Activated naive CD8-positive, alpha-beta T cell treated with anti-CD3 and anti-CD28 coated beads for 36 hours (primary cell): Measurements from ENCODE around the gene PLCH1. TPM values are rescaled to one million over a fixed set of nuclear protein-coding genes. Genes with fewer than 3 reads are reported as not detected.

Source experiments
- DNase-seq: peaks from one replicate; pipeline ENCODE4 v3.0.0; 2021
- H3K27ac Mint-ChIP-seq: one replicate; pipeline ENCODE4 v1.8.0; 2022; ENCODE audit warnings: mild to moderate bottlenecking, moderate library complexity, mixed read lengths
- H3K27me3 Mint-ChIP-seq: one replicate; pipeline ENCODE4 v1.8.0; 2022; ENCODE audit warnings: mild to moderate bottlenecking, mixed read lengths
- H3K36me3 Mint-ChIP-seq: one replicate; pipeline ENCODE4 v1.8.0; 2021; ENCODE audit warnings: mild to moderate bottlenecking, mixed read lengths
- H3K4me1 Mint-ChIP-seq: one replicate; pipeline ENCODE4 v1.8.0; 2021; ENCODE audit warnings: mixed read lengths
- H3K4me3 Mint-ChIP-seq: one replicate; pipeline ENCODE4 v1.8.0; 2022; ENCODE audit warnings: mild to moderate bottlenecking, moderate library complexity, mixed read lengths
- H3K9me3 Mint-ChIP-seq: one replicate; pipeline ENCODE4 v1.8.0; 2022; ENCODE audit warnings: mixed read lengths
- total RNA-seq, 2 experiments: library from RNA; stranded (reverse); gene quantifications; one replicate each; pipeline ENCODE4 v1.2.3, GENCODE V29; 2021

PLCH1 gene
- 1 to 10 TPM; 1.2 to 1.3 TPM for total RNA-seq

DNA sequence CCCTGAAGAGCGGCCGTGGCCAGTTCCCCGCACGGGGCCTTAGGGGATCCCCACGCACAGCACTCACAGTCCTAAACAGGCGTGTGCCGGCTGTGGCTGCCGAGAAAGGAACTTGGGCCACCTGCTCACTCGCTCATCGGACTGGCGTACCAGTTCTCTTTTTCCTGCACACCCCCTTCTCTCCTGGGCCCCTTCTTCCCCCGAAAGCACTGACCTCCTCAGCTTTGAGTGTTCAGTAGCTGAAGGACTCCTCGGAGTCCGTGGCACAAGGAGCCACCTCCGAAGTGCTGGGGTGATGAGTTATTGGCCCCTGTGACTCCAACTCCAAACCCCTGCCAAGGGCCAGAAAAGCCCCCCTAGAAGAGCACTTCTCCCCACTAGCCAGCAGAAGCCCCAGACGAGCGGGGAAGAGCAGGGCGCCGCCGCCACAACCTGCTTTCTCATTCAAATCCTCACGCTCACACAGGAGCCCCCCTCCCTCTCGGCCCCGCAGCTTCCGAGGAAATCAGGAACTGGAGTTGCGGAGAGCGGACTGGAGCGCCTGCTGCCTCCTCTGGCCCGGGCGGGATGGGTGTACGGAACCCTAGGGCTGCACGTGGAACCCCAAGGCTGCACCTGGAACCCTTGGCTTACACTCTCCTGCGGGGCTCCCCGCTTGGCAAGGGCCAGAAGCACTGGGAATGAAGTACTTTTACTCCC is at the start of gene PLCH1:
Gene PLCH1, minus strand, starts transcription at position 446 of the 699 bp plus-strand sequence. CDS start 40,847 bp downstream, outside the sequence.
- DNase-seq: peak; percentile 35
- peak within 1 kb of the TSS; percentile 84 for H3K4me3 Mint-ChIP-seq
- H3K4me1 Mint-ChIP-seq: peaks cover 17% of the 10 kb centered on the region
- H3K27me3 Mint-ChIP-seq: peaks cover 62% of the 10 kb centered on the region
- no peak within 1 kb of the TSS for H3K27ac Mint-ChIP-seq
- no peaks in the 10 kb centered on the region for H3K36me3 Mint-ChIP-seq
- no peaks in the 10 kb centered on the region for H3K9me3 Mint-ChIP-seq

DNA sequence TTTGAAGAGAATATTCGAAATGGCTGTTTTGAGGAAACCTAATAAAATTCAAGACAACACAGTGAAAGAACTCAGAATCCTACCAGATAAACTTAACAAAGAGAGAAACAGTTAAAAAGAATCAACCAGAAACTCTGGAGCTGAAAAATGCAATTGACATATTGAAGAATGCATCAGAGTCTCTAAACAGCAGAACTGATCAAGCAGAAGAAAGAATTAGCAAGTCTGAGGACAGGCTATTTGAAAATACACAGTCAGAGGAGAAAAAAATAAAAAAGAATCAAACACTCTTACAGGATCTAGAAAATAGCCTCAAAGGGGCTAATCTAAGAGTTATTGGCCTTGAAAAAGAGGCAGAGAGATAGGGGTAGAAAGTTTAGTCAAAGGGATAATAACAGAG is 47.7 kb upstream of the PLCH1 start:
- Mint-ChIP-seq H3K36me3 (peaks cover 53% of the 10 kb centered on the region), H3K9me3 (peaks cover 10% of the 10 kb centered on the region), H3K27me3 (no peaks in the 10 kb centered on the region), H3K27ac (no peak overlapping the region), H3K4me3 (no peak overlapping the region), H3K4me1 (peaks cover 6% of the 10 kb centered on the region)
- no peak for DNase-seq

DNA sequence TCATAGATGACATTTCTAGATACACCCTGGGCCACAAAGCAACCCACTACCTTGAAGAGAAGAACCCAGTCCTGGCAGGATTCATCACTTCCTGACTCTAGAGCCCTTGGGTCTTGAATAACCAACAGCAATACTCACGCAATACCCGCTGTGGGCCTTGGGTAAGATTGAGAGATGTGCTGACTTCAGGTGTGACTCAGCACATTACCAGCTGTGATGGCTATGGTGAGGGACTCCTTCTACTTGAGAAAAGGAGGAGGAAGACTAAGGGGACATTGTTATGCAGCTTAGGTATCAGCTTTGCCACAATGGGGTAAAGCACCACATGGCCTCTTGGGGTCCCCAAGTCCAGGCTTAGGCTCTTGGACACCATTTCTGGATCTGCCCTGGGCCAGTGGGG is 46.3 kb upstream of the PLCH1 start:
- Mint-ChIP-seq H3K27ac (no peak overlapping the region), H3K9me3 (peaks cover 8% of the 10 kb centered on the region)
- no peak for DNase-seq

GRCh38 chr3:155790272-155790925 is 45.5 kb upstream of the PLCH1 start:
- Mint-ChIP-seq H3K9me3 (peaks cover 8% of the 10 kb centered on the region), H3K27ac (no peak overlapping the region), H3K4me3 (no peak overlapping the region), H3K36me3 (peaks cover 39% of the 10 kb centered on the region), H3K4me1 (peaks cover 15% of the 10 kb centered on the region), H3K27me3 (no peaks in the 10 kb centered on the region)
- no peak for DNase-seq

More for the DNA sequence above, 46.3 kb upstream of the PLCH1 start:
- Mint-ChIP-seq H3K36me3 (peaks cover 40% of the 10 kb centered on the region), H3K4me1 (peaks cover 7% of the 10 kb centered on the region), H3K4me3 (no peak overlapping the region), H3K27me3 (no peaks in the 10 kb centered on the region)

DNA sequence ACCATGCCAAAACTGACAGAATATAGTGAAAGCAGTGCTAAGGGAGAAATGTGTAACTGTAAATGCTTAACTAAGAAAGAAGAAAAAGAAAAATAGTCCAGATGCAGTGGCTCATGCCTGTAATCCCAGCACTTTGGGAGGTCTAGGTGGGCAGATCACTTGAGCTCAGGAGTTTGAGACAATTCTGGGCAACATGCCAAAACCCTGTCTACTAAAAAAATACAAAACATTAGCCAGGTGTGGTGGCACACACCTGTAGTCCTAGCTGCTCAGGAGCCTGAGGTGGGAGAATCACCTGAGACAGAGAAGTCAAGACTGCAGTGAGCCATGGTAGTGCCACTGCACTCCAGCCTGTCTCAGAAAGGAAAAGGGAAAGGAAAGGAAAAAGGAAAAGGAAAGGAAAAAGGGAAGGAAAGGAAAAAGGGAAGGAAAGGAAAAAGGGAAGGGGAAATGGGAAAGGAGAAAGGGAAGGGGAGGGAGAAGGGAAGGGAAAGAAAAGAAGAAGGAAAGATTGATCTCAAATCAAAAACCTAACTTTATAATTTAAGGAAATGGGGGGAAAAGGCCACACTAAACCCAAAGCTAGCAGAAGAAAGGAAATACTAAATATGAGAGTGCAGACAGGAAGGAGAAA is 40.9 kb upstream of the PLCH1 start:
- Mint-ChIP-seq H3K9me3 (peaks cover 6% of the 10 kb centered on the region), H3K4me1 (peaks cover 16% of the 10 kb centered on the region), H3K4me3 (no peak overlapping the region), H3K36me3 (peaks cover 43% of the 10 kb centered on the region), H3K27ac (no peak overlapping the region), H3K27me3 (no peaks in the 10 kb centered on the region)
- no peak for DNase-seq

- Mint-ChIP-seq H3K27ac (no peak overlapping the region), H3K36me3 (peaks cover 38% of the 10 kb centered on the region), H3K27me3 (no peaks in the 10 kb centered on the region), H3K4me3 (no peak overlapping the region), H3K9me3 (peaks cover 6% of the 10 kb centered on the region), H3K4me1 (peaks cover 11% of the 10 kb centered on the region)
- DNase-seq: no peak
Observed at GRCh38 chr3:155782390-155782953, 37.6 kb upstream of the PLCH1 start.

DNA sequence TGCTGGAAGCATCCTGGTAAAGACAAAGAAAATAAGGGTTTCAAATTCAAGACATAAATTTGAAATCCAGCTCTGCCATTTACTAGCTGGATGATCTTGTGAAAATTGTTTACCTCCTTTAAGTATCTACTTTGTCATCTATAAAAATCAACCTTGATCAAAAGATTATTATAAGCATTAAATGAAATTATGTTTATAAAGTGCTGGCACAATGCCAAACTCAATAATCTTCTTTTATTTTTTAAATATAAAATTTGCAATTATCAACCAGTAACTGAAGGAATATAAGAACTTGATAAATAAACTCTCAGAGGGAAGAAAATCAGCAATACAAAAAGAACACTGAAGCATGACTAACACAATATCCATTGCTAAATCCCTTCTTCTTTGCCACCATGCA is 35.4 kb upstream of the PLCH1 start:
- H3K4me1 Mint-ChIP-seq: peaks cover 1% of the 10 kb centered on the region
- H3K4me3 Mint-ChIP-seq: no peak overlapping the region
- H3K9me3 Mint-ChIP-seq: peaks cover 6% of the 10 kb centered on the region
- no peak overlapping the region for H3K27ac Mint-ChIP-seq
- no peak for DNase-seq
- no peaks in the 10 kb centered on the region for H3K27me3 Mint-ChIP-seq
- H3K36me3 Mint-ChIP-seq: peaks cover 37% of the 10 kb centered on the region

GRCh38 chr3:155778462-155778861 is 33.6 kb upstream of the PLCH1 start:
- Mint-ChIP-seq H3K36me3 (peaks cover 33% of the 10 kb centered on the region), H3K4me3 (no peak overlapping the region), H3K27ac (no peak overlapping the region), H3K27me3 (no peaks in the 10 kb centered on the region), H3K4me1 (no peaks in the 10 kb centered on the region), H3K9me3 (peaks cover 6% of the 10 kb centered on the region)
- DNase-seq: no peak

- Mint-ChIP-seq H3K27ac (no peak overlapping the region), H3K4me3 (no peak overlapping the region), H3K36me3 (peaks cover 25% of the 10 kb centered on the region), H3K9me3 (no peaks in the 10 kb centered on the region), H3K4me1 (no peaks in the 10 kb centered on the region), H3K27me3 (no peaks in the 10 kb centered on the region)
- no peak for DNase-seq
Observed at GRCh38 chr3:155772801-155773200, 27.9 kb upstream of the PLCH1 start.

DNA sequence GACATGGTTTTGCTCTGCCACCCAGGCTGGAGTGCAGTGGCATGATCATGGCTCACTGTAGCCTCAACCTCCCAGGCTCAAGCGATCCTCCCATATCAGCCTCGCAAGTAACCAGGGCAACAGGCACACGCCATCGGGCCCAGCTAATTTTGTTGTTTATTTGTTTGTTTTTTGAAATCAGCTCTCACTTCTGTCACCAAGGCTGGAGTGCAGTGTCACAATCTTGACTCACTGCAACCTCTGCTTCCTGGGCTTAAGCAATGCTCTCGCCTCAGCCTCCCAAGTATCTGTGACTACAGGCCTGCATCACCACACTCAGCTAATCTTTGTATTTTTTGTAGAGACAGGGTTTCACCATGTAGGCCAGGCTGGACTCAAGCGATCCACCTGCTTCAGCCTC is 26.3 kb upstream of the PLCH1 start:
- H3K27me3 Mint-ChIP-seq: no peaks in the 10 kb centered on the region

DNA sequence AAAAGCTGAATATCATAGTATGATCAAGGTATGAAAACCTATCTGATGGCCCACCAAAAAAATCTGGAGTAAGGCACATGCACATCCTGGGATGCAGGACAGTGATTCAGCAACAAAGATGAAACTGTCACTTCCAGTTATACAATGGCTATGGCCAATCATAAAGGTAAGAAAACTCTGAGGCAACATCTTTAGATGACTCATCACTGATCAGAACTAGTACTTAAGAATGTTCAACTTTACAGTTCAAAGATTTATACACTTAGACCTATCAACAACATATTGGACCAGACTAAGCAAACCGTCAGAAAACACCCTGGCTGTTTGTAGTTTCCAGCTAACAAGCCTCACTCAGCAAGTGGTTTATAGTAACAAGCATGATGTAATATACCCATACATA is 21.3 kb upstream of the PLCH1 start:
- no peak for DNase-seq
- no peak overlapping the region for H3K4me3 Mint-ChIP-seq
- H3K9me3 Mint-ChIP-seq: no peaks in the 10 kb centered on the region
- H3K36me3 Mint-ChIP-seq: peaks cover 25% of the 10 kb centered on the region
- no peaks in the 10 kb centered on the region for H3K4me1 Mint-ChIP-seq
- no peak overlapping the region for H3K27ac Mint-ChIP-seq
- no peaks in the 10 kb centered on the region for H3K27me3 Mint-ChIP-seq

More for the DNA sequence above, 26.3 kb upstream of the PLCH1 start:
- H3K36me3 Mint-ChIP-seq: peaks cover 22% of the 10 kb centered on the region
- H3K4me3 Mint-ChIP-seq: no peak overlapping the region
- H3K27ac Mint-ChIP-seq: no peak overlapping the region
- no peaks in the 10 kb centered on the region for H3K4me1 Mint-ChIP-seq
- no peaks in the 10 kb centered on the region for H3K9me3 Mint-ChIP-seq
- no peak for DNase-seq

DNA sequence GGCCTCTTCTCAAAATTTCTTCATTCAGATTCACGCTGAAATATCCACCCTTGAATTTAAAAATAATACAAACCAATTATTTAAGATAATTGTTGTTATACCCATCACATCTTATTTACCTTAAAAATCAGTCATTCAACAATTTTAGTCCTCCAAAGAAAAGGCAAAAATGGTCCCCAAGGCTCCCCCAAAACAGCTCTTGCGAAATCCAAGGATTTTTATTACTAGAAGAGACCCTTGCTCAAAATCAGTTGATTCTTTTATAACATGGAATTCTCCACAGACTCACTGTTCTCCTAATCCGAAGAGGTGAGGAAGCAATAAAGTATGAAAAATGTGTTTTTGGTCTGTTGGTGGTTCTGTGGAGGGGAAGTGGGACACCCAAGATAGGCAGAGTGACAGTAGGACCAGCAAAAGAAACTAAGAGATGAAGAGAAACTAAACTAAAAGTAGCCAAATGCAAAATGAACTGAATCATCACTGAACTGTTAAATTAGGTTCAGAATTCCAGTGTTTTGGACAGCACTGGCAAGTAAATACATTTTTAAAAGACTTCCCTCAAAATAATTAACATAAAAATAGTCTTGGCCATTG is 19.1 kb upstream of the PLCH1 start:
- Mint-ChIP-seq H3K4me1 (no peaks in the 10 kb centered on the region), H3K36me3 (peaks cover 9% of the 10 kb centered on the region), H3K4me3 (no peak overlapping the region), H3K27ac (no peak overlapping the region), H3K27me3 (no peaks in the 10 kb centered on the region), H3K9me3 (no peaks in the 10 kb centered on the region)
- DNase-seq: no peak

DNA sequence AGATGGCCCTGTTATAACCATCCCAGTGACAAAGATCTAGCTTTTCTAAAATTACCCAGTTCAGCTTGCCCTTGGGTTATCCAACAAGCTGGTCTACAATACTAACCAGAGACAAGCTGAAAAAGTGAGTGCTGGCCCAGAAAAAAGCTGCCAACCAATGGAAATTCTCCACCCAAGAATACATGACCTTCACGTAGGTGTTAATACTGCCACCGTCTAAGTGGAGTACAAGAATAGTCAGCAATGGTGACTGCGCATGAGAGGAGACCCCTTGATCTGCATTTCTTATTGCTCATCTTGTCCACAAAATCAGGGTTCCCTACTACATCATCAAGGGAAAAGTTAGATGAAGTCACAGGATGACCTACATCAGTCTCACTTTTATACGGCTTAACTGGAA is 15.8 kb upstream of the PLCH1 start:
- Mint-ChIP-seq H3K4me3 (no peak overlapping the region), H3K9me3 (no peaks in the 10 kb centered on the region), H3K27ac (no peak overlapping the region), H3K4me1 (no peaks in the 10 kb centered on the region), H3K36me3 (peaks cover 11% of the 10 kb centered on the region), H3K27me3 (no peaks in the 10 kb centered on the region)
- DNase-seq: no peak

GRCh38 chr3:155757577-155757976 is 12.7 kb upstream of the PLCH1 start:
- Mint-ChIP-seq H3K4me1 (no peaks in the 10 kb centered on the region), H3K27ac (no peak overlapping the region), H3K27me3 (no peaks in the 10 kb centered on the region), H3K36me3 (peaks cover 4% of the 10 kb centered on the region), H3K4me3 (no peak overlapping the region), H3K9me3 (no peaks in the 10 kb centered on the region)
- no peak for DNase-seq

GRCh38 chr3:155753038-155753639 is 8.3 kb upstream of the PLCH1 start:
- Mint-ChIP-seq H3K27ac (no peak overlapping the region), H3K4me1 (no peaks in the 10 kb centered on the region), H3K4me3 (no peak overlapping the region), H3K36me3 (no peaks in the 10 kb centered on the region), H3K9me3 (no peaks in the 10 kb centered on the region), H3K27me3 (no peaks in the 10 kb centered on the region)
- DNase-seq: no peak
